C1 segment of cervical spinal cord (tissue), 14 donors: ENCODE results near the gene FHOD1.

ENCODE experiments used
- DNase-seq, 14 donors: peaks; one replicate each; lab custom pipeline; 2025; lab: John Stamatoyannopoulos, UW

Gene FHOD1

GRCh38 chr16:67247192-67248072 lies at the start of gene FHOD1:
Gene FHOD1, minus strand, starts transcription at chr16:67247481. Its CDS starts 71 bp downstream, at chr16:67247410.
- DNase-seq, result peak; percentile 51 to 94 (median 84)

DNA sequence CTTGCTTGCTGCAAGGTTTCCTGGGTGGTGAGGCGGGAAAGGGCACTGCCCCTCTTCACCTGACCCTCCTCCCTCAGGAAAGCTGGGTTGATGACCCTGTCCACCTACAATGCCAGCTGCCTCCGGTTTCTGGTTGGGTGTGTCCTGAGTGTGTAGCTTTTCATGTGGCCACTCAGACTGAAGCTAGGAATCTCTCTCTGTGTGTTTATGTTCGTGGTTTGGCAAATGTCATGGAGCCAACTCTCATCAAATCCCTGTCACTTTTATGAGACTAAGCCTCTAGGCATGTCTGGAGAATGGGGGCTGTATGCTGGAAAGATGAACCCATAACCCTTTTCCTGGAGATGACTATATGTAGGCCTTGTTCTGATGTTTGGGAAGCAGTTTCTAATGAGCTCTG lies 49.1 kb upstream of the FHOD1 start:
- no peak for DNase-seq

DNA sequence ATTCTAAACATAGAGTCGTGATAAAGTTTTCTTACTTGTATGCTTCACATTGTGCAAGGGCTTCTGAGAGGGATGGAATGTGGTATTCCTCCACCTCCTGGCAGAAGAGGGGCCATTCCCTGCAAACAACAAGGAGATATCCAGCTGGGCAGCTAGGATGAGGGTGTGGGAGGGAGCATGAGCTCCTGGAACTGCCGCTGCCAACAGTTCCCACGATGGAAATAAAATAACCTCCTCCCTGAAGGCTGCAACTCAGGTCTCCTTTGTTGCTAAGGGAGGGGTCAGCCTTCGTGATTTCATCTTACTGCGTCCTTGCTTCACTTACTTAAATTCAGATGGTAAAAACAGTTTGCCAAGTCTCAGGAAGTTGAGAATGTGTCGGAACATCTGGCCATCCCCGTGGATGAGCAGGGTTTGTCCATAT lies 47.7 kb upstream of the FHOD1 start:
- no peak for DNase-seq

DNA sequence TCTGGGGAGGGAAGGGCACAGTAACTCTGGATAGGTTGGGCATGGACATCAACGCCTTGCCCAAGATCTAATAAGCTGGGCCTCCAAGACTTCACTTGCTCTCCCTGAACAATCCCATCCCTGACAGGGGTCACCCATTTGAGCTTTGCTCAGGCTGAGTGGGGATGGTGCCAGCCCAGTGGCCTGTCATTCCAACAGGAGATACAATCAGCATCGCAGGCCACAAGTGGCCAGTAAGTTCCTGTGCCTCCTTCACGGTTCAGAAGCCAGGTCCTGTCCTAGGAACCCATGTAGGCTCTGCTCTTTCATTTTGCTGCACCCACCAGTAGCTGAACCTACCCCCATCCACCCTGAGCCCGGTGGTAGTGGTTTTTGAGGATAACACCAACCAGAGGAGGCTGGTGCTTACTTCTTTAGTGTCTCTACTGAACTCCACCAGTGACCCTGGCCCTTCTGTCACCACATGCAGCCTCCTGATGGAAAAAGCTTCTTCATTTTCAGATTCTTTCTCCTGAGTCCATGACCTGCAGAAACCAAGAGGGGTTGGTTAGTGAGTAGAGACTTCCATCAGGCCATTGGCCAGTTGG lies 47.0 kb upstream of the FHOD1 start:
- no peak for DNase-seq

GRCh38 chr16:67291461-67291860 lies 44.2 kb upstream of the FHOD1 start:
- no peak for DNase-seq

DNA sequence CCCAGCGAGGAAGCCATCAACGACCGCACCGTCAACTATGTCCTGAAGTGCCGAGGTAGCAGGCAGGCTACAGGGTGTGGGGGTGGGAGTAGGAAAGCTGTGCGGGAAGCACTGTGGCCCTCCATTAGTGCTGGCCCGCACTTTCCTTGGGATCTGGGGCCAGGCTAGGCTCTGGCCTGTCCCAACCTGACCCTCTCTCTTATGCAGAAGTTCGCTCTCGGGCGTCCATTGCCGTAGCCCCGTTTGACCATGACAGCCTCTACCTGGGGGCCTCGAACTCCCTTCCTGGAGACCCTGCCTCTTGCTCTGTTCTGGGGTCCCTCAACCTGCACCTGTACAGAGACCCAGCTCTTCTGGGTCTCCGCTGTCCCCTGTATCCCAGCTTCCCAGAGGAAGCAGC lies 40.7 kb upstream of the FHOD1 start:
- no peak for DNase-seq

- DNase-seq, result no peak
Observed at GRCh38 chr16:67286441-67287235, 39.4 kb upstream of the FHOD1 start.

- DNase-seq, result peak in 3 of 14 donors; percentile 6 to 48 (median 20)
Observed at GRCh38 chr16:67284699-67285646, 37.7 kb upstream of the FHOD1 start.

DNA sequence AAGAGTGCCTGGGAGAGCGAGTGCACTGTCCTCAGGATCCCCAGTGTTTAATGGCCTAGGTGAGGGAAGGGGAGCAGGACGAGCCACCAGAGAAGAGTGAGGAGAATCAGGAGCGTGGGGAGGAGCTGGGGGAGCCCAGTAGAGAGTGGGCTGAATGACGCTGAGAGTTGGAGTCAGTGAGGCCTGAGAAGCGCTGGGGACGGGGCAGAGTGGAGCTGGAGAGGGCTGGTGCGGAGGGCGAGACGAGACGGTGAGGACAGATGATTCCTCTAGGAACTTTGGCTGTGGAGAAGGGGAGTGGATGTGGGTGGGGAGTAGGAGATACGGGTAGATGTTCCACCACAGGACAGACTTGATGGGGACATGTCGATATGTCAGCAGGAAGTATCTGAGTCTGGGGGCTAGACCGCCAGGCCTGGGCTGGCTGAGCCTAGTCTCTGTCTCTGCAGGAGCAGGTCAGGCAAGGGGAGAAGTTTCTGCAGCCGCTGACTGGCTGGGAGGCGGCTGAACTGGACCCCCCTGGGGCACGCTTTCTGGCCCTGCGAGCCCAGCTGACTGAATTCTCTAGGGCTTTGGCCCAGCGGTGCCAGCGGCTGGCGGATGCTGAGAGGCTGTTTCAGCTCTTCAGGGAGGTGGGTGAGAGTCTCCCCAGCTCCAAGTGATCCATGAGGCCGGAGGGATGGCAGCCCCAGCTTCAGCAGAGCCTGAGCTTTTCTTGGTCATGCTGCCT lies 36.7 kb upstream of the FHOD1 start:
- no peak for DNase-seq

DNA sequence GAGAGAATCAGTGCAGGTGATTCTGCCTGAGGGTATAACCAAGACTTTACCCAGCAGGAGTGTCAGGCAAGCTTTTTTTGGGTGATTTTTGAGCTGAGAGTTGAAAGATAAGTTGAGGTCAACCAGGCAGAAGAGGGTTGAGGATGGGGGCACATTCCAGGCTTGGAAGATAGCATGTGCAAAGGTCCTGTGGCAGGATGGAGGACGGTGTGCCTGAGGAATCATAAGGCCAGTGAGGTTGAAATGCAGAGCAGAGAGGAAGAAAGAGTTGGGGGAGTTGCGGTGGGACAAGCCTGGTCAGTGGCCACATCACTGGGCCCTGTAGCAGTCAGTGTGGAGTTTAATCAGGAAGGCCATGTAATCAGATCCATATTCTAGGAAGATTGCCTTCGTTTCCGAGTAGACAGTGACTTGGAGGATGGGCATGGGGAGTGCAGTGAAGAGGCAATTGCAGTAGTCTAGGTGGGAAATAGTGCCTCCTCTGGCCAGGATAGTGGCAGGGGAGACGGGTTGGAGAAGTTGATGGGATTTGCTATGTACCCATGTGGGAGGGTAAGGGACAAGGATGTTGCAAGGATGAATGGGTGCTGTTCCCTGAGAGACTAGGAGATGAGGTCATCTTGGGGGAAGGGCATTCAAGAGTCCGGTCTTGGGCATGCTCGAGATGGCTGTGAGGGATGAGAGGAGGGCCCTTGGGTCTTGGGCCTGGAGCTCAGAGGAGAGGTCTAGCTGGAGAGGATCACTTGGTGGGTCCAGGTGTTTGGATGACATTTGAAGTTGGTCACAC lies 36.0 kb upstream of the FHOD1 start:
- DNase-seq, result no peak

DNA sequence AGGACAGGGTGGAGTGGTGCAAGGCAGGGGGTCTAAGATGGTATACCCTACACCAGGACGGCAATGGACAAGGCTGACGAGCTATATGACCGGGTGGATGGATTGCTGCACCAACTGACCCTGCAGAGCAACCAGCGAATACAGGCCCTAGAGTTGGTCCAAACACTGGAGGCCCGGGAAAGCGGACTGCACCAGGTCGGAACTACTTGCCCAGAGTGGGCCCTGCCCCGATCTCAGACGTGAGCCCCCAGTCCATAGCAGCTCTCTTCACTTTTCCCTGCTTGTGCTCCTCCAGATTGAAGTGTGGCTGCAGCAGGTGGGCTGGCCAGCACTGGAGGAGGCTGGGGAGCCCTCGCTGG lies 35.1 kb upstream of the FHOD1 start:
- no peak for DNase-seq

- no peak for DNase-seq
Observed at GRCh38 chr16:67281536-67282446, 34.5 kb upstream of the FHOD1 start.

DNA sequence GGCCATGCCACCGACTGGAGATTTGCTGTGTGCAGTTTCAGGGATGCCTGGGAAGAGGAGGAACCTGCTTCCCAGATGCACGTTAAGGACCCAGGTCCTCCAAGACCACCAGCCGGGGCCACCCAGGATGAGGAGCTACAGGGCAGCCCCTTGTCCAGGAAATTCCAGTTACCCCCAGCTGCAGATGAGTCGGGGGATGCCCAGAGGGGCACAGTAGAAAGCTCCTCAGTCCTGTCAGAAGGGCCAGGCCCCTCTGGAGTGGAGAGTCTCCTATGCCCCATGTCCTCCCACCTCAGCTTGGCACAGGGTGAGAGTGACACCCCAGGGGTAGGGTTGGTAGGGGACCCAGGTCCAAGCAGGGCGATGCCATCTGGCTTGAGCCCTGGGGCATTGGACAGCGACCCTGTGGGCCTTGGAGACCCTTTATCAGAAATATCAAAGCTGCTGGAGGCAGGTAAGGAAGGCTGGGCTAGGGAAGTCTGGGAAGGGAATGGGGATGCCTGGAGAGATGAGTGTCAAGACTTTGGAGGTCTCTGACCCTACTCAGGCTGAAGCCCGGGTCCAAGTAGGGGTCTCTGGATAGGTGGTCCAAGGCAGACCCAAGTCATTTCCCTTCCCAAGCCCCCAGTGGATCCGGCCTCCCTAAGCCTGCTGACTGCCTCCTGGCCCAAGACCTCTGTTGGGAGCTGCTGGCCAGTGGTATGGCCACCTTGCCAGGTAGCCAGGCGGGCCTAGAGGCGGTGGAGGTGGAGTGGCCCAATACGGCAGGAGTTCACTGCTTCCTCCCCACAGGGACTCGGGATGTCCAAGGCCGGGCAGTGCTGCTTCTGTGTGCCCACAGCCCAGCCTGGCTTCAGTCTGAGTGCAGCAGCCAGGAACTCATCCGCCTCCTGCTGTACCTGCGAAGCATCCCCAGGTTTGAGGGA lies 33.1 kb upstream of the FHOD1 start:
- no peak for DNase-seq

DNA sequence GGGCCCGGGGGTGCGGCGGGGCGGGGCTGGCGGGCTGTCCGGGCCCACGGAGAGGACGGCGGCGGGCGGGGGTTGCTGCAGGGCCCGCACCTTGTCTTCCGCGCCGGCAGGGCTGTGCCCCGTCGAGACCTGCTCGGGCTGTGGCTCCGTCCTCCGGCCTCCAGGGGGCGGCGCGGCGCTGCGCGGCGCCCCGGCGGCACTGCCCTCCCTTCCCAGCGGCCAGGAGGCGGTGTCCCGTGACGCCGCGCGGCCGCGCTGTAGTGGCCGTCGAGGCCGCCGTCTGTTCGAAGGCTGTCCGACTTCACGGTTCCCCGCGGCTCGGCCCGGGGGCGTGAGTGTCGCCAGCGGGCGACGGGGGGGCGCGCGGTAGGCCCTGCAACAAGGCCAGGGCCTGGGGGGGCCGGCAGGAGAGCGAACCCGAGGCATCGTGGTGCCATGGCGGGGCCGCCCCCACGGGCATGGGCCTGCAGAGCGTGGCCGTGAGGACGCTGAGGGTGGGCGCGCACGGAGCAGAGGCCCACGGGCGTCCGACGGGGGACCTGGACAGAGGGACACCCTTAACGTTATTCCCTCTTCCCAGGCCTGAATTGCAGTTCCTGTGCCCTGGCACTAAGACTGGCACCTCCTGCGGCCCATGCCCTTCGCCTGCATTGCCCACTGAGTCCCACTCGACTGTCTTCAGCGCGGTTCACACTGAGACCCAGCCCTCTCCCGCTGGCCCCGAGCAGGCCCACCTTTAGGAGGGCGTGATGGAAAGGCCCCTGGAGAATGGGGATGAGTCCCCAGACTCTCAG lies 32.2 kb upstream of the FHOD1 start, which contains the start of gene PLEKHG4:
PLEKHG4 (plus strand) TSS at position 237 of the 794 bp plus-strand sequence; CDS start at position 750, 513 bp downstream.
- peak in 6 of 14 donors; percentile 9 to 62 (median 28) for DNase-seq

DNA sequence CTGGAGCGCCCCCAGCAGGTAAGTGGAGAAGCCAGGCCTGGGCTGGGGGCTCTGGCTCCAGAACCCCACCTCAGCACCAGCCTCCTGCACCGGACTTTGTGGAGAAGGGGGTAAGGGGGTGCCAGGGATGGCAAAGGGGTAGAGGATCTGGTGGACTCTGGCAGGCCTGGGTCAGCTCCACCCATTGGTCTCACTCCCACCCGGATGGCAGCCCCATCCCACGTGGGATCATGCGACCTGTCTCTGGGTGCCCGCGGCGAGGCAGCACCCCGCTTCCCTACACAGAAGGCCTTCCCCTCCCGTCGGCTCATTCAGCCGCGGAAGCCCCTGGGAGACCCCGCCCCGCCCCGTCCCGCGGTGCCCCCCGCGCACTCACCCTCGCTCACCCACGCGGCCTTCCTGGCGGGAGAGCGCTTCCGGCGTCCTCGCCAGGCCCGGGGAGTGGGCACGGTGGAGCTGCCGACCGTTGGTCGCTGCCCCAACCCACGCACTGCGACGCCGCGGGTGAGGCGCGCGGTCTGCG lies 31.6 kb upstream of the FHOD1 start:
- no peak for DNase-seq
